Left lung (tissue), 10 donors: ENCODE results near the gene VEPH1. TPM values are rescaled to one million over a fixed set of nuclear protein-coding genes. Genes with fewer than 3 reads are reported as not detected.

Experiments used
- ATAC-seq: fragments of 200-7000 bp; cut with Tn5 transposase; one replicate; pipeline ENCODE4 v1.9.1; 2020; ENCODE audit warnings: moderate library complexity
- DNase-seq, 4 donors: peaks; one replicate each; pipeline ENCODE4 v3.0.0-alpha.2; 2013 to 2020
- H3K27ac ChIP-seq, 2 donors: fragments of 200-600 bp; sonication (generic) in 1 of 2; one replicate each; pipeline versions ENCODE4 v1.5.0 to v1.8.0; 2020 to 2021
- H3K27me3 ChIP-seq, 2 donors: fragments of 200-600 bp; sonication (generic) in 1 of 2; one replicate each; pipeline versions ENCODE4 v1.5.0 to v1.8.0; 2020 to 2021
- H3K36me3 ChIP-seq, 2 donors: fragments of 200-600 bp; sonication (generic) in 1 of 2; one replicate each; pipeline versions ENCODE4 v1.5.0 to v1.8.0; 2020 to 2021
- H3K4me1 ChIP-seq, 2 donors: fragments of 200-600 bp; one replicate each; pipeline ENCODE4 v1.8.0; 2021
- H3K4me3 ChIP-seq, 2 donors: fragments of 200-600 bp; sonication (generic) in 1 of 2; one replicate each; pipeline versions ENCODE4 v1.5.0 to v1.8.0; 2020 to 2021; ENCODE audit warnings: mild to moderate bottlenecking in 1 of 2
- H3K9me3 ChIP-seq, 2 donors: fragments of 200-600 bp; sonication (generic) in 1 of 2; one replicate each; pipeline versions ENCODE4 v1.5.0 to v1.8.0; 2020 to 2021
- CTCF ChIP-seq, 2 donors: fragments of 200-600 bp; sonication (generic) in 1 of 2; IDR thresholded peaks; one replicate each; pipeline versions ENCODE4 v1.5.0 to v1.8.0; 2021; ENCODE audit warnings: antibody characterized with exemption in 2 of 2
- intact Hi-C, 2 donors: fragments of 100-400 bp; cut with DNase I; formaldehyde crosslinking; loops; one replicate each; pipeline versions ENCODE4 v1.11.2 to v1.14.2; 2022
- polyA plus RNA-seq, 6 donors: library from polyadenylated mRNA; unstranded; fragments of 120-200 nt; gene quantifications; one replicate each; pipeline ENCODE4 v1.2.1, GENCODE V29; 2013; ENCODE audit not compliant: insufficient read length in 6 of 6
- total RNA-seq, 2 donors: library from RNA; stranded (reverse); fragmentation: NEBNext Ultra II Directional; extraction: Animal tissue kit (Norgen Biotek cat#: 25700); gene quantifications; one replicate each; pipeline ENCODE4 v1.2.1, GENCODE V29; 2021
- donor health status: DM: no; HTN: yes; CAD: no.
- donor health status: DM: no; HTN: no; CAD: no.

VEPH1 gene
- total and polyA plus RNA-seq, 8 donors = 30.4 to 143 (median 42.6) TPM

DNA sequence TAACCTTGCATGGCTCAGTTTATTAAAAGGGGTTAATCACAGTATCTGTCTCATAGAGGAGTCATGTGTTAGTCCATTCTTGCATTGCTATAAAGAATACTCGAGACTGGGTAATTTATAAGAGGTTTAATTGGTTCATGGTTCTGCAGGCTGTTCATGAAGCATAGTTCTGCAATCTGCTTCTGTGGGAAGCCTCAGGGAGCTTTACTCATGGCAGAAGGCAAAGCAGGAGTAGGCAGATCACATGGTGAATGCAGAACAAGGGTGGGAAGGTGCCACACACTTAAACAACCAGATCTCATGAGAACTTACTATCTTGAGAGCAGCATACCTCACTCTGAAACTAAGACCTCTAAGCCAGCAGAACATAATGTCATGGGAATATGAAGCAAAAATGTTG lies 108.8 kb downstream of the VEPH1 start:
- Histone ChIP-seq H3K9me3 (no peaks in the 10 kb centered on the region), H3K36me3 (no peaks in the 10 kb centered on the region), H3K4me3 (no peak overlapping the region), H3K27ac (no peak overlapping the region), H3K27me3 (no peaks in the 10 kb centered on the region), H3K4me1 (no peaks in the 10 kb centered on the region)
- DNase-seq (no peak), ATAC-seq (no peak)
- no peak for TF ChIP-seq CTCF (IDR thresholded peaks at IDR 0.05)
- intact Hi-C loops = no loop called here

- Histone ChIP-seq H3K27me3 (no peaks in the 10 kb centered on the region), H3K4me1 (no peaks in the 10 kb centered on the region), H3K27ac (no peak overlapping the region), H3K36me3 (no peaks in the 10 kb centered on the region), H3K4me3 (no peak overlapping the region), H3K9me3 (no peaks in the 10 kb centered on the region)
- no peak for ATAC-seq
- TF ChIP-seq CTCF (IDR thresholded peaks at IDR 0.05) = no peak
- no peak for DNase-seq
- intact Hi-C loops = no loop called here
Measured at GRCh38 chr3:157393113-157393512, 110.1 kb downstream of the VEPH1 start.

- DNase-seq = no peak
- no peaks in the 10 kb centered on the region for H3K27me3 ChIP-seq
- H3K27ac ChIP-seq = no peak overlapping the region
- H3K4me3 ChIP-seq = no peak overlapping the region
- no peaks in the 10 kb centered on the region for H3K36me3 ChIP-seq
- no peak for ATAC-seq
- no peaks in the 10 kb centered on the region for H3K4me1 ChIP-seq
- no peaks in the 10 kb centered on the region for H3K9me3 ChIP-seq
- TF ChIP-seq CTCF (IDR thresholded peaks at IDR 0.05) = no peak
- intact Hi-C loops = no loop called here
Measured at GRCh38 chr3:157392104-157392503, 111.1 kb downstream of the VEPH1 start.

- Histone ChIP-seq H3K27me3 (no peaks in the 10 kb centered on the region), H3K9me3 (no peaks in the 10 kb centered on the region), H3K4me1 (no peaks in the 10 kb centered on the region), H3K27ac (no peak overlapping the region), H3K4me3 (no peak overlapping the region), H3K36me3 (no peaks in the 10 kb centered on the region)
- no peak for ATAC-seq
- DNase-seq = peak in 1 of 4 donors; percentile 45
- intact Hi-C loops = no loop called here
- TF ChIP-seq CTCF (IDR thresholded peaks at IDR 0.05) = no peak
Measured at GRCh38 chr3:157390713-157391515, 112.3 kb downstream of the VEPH1 start.

DNA sequence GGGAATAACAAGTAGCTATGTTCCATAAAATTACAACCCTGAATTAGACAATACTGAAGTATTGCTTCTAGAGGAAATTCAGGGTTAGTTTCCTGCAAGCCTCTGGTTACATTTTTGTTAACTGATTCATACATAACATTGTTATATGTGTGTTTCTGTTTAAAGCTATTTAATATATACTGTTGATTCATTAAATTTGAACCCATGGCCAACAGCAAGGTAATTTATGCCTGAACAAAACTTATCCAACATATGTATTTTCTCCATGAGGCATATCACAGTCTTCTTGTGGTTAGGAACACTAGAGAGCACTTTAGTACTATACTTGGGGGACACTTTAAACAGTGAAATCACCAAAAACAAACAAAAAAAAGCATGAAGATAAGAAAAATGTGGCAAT lies 114.2 kb downstream of the VEPH1 start:
- no peaks in the 10 kb centered on the region for H3K36me3 ChIP-seq
- no peaks in the 10 kb centered on the region for H3K4me1 ChIP-seq
- H3K27me3 ChIP-seq = no peaks in the 10 kb centered on the region
- H3K9me3 ChIP-seq = no peaks in the 10 kb centered on the region
- DNase-seq (no peak), ATAC-seq (no peak)
- TF ChIP-seq CTCF (IDR thresholded peaks at IDR 0.05) = no peak
- no peak overlapping the region for H3K4me3 ChIP-seq
- intact Hi-C loops = no loop called here
- no peak overlapping the region for H3K27ac ChIP-seq
